GM20000 (cell line): ENCODE data around the gene CROCC2.

Source experiments
- DNase-seq: peaks from one replicate; pipeline ENCODE4 v3.0.0; 2012; ENCODE audit warnings: low spot score
- TF ChIP-seq, protein P1 (sequence below): IDR thresholded peaks from 2 replicates; pipeline ENCODE4 v1.5.1; 2012; ENCODE audit warnings: mild to moderate bottlenecking, control low read depth; ENCODE audit errors: extremely low read depth, missing control alignments

Gene CROCC2

GRCh38 chr2:241001413-241002274 lies 95.5 kb downstream of the CROCC2 start:
- TF ChIP-seq, protein P1, sequence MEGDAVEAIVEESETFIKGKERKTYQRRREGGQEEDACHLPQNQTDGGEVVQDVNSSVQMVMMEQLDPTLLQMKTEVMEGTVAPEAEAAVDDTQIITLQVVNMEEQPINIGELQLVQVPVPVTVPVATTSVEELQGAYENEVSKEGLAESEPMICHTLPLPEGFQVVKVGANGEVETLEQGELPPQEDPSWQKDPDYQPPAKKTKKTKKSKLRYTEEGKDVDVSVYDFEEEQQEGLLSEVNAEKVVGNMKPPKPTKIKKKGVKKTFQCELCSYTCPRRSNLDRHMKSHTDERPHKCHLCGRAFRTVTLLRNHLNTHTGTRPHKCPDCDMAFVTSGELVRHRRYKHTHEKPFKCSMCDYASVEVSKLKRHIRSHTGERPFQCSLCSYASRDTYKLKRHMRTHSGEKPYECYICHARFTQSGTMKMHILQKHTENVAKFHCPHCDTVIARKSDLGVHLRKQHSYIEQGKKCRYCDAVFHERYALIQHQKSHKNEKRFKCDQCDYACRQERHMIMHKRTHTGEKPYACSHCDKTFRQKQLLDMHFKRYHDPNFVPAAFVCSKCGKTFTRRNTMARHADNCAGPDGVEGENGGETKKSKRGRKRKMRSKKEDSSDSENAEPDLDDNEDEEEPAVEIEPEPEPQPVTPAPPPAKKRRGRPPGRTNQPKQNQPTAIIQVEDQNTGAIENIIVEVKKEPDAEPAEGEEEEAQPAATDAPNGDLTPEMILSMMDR = no peak

GRCh38 chr2:241002275-241003046 lies 96.3 kb downstream of the CROCC2 start:
- TF ChIP-seq, protein P1 = no peak
- DNase-seq = no peak

More at GRCh38 chr2:241001413-241002274, 95.5 kb downstream of the CROCC2 start:
- DNase-seq = no peak

DNA sequence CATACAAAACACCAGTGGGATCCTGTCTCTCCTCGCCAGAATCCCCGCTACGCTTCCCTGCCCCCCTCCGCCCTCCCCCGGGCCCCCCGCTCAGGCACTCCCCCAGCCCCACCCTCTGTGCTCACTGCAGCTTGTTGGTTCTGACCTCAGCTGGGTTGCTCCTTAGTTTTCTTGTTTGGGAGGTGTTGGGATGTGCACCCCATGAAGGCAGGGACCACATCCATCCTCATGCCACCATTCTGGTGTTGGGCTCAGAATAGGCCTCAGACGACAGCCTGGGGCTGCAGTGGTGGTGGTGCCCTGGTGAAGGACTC lies 96.9 kb downstream of the CROCC2 start:
- TF ChIP-seq, protein P1 = no peak
- DNase-seq = no peak

DNA sequence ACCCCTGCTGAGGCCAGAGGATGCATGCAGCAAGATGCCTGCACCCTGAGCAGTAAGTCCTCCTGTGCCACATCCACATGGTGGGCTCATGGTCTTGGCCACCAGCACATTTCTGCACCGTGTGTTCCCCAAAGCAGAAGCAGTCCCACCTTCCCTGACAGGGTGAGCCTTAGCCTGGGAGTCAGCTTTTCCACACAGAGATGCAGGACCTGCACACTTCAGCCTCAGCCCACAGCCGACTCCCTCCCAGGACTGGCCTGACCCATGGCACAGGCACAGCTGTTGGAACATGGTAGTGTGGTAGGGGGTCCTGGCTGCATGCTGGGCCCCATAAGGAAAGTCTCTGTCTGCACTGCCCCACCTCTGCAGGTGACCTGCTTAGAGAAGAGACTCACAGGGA lies 97.2 kb downstream of the CROCC2 start:
- DNase-seq = no peak
- TF ChIP-seq, protein P1 = no peak

GRCh38 chr2:241003830-241004564 lies 97.9 kb downstream of the CROCC2 start:
- DNase-seq = no peak
- TF ChIP-seq, protein P1 = no peak

DNA sequence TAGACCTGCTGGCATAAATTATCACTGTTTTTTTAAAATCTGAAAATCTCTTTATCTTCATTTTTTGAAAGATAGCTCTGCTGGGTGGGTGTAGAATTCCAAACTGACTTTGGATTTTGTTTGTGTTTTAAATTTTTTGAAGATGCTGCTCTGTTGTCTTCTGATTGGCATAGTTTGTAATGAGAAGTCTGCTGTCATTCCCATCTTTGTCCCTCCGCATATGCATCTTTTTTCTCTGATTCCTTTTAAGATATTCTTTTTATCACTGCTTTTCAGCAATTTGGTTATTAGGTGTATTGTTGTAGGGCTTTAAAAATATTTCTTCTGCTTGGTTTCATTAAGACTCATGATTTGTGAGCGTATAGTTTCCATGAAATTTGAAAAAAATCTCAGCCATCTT lies 99.4 kb downstream of the CROCC2 start:
- TF ChIP-seq, protein P1 = no peak
- no peak for DNase-seq
